Gastroesophageal sphincter (tissue), 4 donors: ENCODE data around the gene UBE3D. TPM values are rescaled to one million over a fixed set of nuclear protein-coding genes. Genes with fewer than 3 reads are reported as not detected.

Source experiments
- ATAC-seq: fragments of 150-250 bp; one replicate; pipeline ENCODE4 v1.9.1; 2016; ENCODE audit warnings: mild to moderate bottlenecking, moderate library complexity
- H3K27ac ChIP-seq, 4 donors: fragments of 200-600 bp; sonication (generic) in 3 of 4; 1 replicate in 3 of 4; 2 replicates in 1 of 4; pipeline ENCODE4 v1.5.1; 2016 to 2019
- H3K27me3 ChIP-seq: fragments of 200-600 bp; sonication (generic); one replicate; pipeline ENCODE4 v1.5.1; 2019
- H3K36me3 ChIP-seq, 2 donors: fragments of 200-600 bp; sonication (generic); one replicate each; pipeline ENCODE4 v1.5.1; 2019; ENCODE audit warnings: control low read depth in 1 of 2
- H3K4me1 ChIP-seq, 3 donors: fragments of 200-600 bp; sonication (generic); 1 replicate in 2 of 3; 2 replicates in 1 of 3; pipeline ENCODE4 v1.5.1; 2016 to 2019; ENCODE audit warnings: control low read depth in 2 of 3
- H3K4me3 ChIP-seq, 2 donors: fragments of 200-600 bp; sonication (generic); one replicate each; pipeline ENCODE4 v1.5.1; 2019; ENCODE audit warnings: mild to moderate bottlenecking in 1 of 2, moderate library complexity in 1 of 2
- H3K9me3 ChIP-seq, 3 donors: fragments of 200-600 bp; sonication (generic); one replicate each; pipeline ENCODE4 v1.5.1; 2017 to 2019; ENCODE audit warnings: control low read depth in 2 of 3
- EP300 ChIP-seq: sonication (generic); formaldehyde crosslinking; IDR thresholded peaks from one replicate; pipeline ENCODE4 v1.6.1; 2017; ENCODE audit warnings: antibody characterized with exemption, mild to moderate bottlenecking
- POLR2A ChIP-seq, 2 donors: fragments of 450-650 bp; IDR thresholded peaks; one replicate each; pipeline ENCODE4 v1.6.1; 2017; ENCODE audit warnings: antibody characterized with exemption in 2 of 2, mild to moderate bottlenecking in 2 of 2, moderate library complexity in 1 of 2
- POLR2AphosphoS5 ChIP-seq: sonication (generic); formaldehyde crosslinking; IDR thresholded peaks from one replicate; pipeline ENCODE4 v1.6.1; 2017; ENCODE audit warnings: antibody characterized with exemption
- WGBS, 2 donors: methylation state at CpG; one replicate each; pipeline ENCODE4 v1.1.5; 2018; ENCODE audit warnings: low coverage in 1 of 2; 5-methylcytosine and 5-hydroxymethylcytosine counted together
- total RNA-seq, 4 donors: library from RNA; depleted of rRNA; stranded (reverse); fragments of >200 nt; gene quantifications; one replicate each; pipeline ENCODE4 v1.1.0, GENCODE V29; 2016
- TF ChIP-seq, protein P1 (sequence below), 4 experiments: fragments of 200-600 bp in 2 of 4; fragments of 450-650 bp in 2 of 4; sonication (generic) in 1 of 4; IDR thresholded peaks; one replicate each; pipeline ENCODE4 v1.5.1; 2017 to 2019; ENCODE audit warnings: antibody characterized with exemption in 4 of 4, mild to moderate bottlenecking in 2 of 4, moderate library complexity in 2 of 4

UBE3D gene
- total RNA-seq, 4 donors from 2014 or later = 3.4 to 13.1 (median 7.3) TPM

DNA sequence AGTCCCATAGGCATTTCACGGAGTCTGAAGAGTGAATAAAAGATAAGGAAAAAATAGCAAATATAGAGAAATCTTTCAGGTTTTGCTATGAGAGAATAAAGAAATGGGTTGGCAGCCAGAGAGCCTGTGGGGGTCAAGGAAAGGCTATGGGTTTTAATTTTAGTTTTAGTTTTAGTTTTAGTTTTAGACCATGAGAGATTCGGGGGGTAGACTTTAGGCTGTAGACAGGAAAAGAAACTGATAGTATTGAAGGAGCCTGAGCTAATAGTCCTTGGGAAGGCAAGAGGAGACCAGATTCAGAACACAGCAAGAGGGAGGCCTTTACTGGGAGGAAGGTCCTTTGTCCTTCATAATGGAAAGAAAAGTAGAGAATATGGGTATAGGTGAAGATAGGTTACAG lies 21.1 kb upstream of the UBE3D start:
- Histone ChIP-seq H3K27ac (no peak overlapping the region), H3K4me3 (no peak overlapping the region)
- TF ChIP-seq POLR2AphosphoS5 (no peak), EP300 (no peak)
- TF ChIP-seq, protein P1, sequence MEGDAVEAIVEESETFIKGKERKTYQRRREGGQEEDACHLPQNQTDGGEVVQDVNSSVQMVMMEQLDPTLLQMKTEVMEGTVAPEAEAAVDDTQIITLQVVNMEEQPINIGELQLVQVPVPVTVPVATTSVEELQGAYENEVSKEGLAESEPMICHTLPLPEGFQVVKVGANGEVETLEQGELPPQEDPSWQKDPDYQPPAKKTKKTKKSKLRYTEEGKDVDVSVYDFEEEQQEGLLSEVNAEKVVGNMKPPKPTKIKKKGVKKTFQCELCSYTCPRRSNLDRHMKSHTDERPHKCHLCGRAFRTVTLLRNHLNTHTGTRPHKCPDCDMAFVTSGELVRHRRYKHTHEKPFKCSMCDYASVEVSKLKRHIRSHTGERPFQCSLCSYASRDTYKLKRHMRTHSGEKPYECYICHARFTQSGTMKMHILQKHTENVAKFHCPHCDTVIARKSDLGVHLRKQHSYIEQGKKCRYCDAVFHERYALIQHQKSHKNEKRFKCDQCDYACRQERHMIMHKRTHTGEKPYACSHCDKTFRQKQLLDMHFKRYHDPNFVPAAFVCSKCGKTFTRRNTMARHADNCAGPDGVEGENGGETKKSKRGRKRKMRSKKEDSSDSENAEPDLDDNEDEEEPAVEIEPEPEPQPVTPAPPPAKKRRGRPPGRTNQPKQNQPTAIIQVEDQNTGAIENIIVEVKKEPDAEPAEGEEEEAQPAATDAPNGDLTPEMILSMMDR (IDR thresholded peaks at IDR 0.05) = no peak

DNA sequence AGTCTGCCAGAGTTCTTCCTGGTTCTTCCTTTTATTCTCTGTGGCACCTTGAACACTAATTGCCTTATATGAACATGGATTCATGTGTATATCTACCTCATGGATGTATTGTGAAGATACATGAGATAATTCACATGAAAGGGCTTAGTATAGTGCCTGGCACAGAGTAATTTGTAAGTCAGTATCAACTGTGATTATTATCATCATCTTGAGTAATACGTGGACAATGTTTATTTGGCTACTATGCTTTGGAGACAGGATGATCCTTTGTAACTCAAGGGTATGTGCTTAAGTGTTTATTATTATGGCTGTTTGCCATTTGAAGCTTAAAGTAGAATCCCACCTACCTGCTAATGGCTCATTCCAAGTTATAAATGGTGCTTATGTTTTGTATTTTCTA lies 17.8 kb upstream of the UBE3D start:
- Histone ChIP-seq H3K4me1 (peaks cover 0 to 6% (median 2%) of the 10 kb centered on the region in 3 donors), H3K9me3 (no peaks in the 10 kb centered on the region), H3K4me3 (no peak overlapping the region), H3K27me3 (no peaks in the 10 kb centered on the region), H3K27ac (no peak overlapping the region), H3K36me3 (no peaks in the 10 kb centered on the region)
- no peak for ATAC-seq
- WGBS, 2 donors = 10 to 35% methylated on average over 1 of the region's 1 CpG
- TF ChIP-seq, protein P1 (IDR thresholded peaks at IDR 0.05) = no peak
- TF ChIP-seq EP300 (no peak), POLR2AphosphoS5 (no peak), POLR2A (IDR thresholded peaks at IDR 0.05) (no peak)

More for the DNA sequence above, 21.1 kb upstream of the UBE3D start:
- Histone ChIP-seq H3K27me3 (no peaks in the 10 kb centered on the region), H3K4me1 (peaks cover 0 to 9% (median 2%) of the 10 kb centered on the region in 3 donors), H3K9me3 (no peaks in the 10 kb centered on the region), H3K36me3 (no peaks in the 10 kb centered on the region)
- no peak for ATAC-seq
- WGBS, 2 donors = 95 to 100% methylated on average over 1 to 2 of the region's 2 CpGs

DNA sequence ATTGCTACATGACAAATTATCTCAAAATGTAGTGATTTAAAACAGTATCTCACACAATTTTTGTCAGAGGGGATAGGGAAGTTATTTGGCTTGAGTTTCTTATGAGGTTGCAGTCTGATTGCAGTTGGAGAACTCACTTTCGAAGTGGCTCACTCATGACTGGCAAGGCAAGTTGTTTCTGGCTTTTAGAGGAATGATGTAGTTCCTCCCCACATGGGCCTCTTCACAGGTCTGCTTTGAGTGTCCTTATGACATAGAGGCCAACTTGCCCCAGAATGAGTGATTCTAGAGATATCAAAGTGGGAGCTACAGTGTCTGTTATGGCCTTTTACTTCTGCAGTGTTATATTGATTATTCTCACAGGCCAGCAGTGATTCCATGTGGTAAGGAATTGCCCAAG lies 8.0 kb upstream of the UBE3D start:
- Histone ChIP-seq H3K9me3 (no peaks in the 10 kb centered on the region), H3K27ac (no peak overlapping the region), H3K27me3 (no peaks in the 10 kb centered on the region), H3K36me3 (no peaks in the 10 kb centered on the region), H3K4me3 (no peak overlapping the region), H3K4me1 (peaks cover 10 to 47% (median 11%) of the 10 kb centered on the region in 3 donors)
- 89% methylated on average over 1 of the region's 1 CpG; no CpG with 5 or more reads in 1 of the 2 donors for WGBS, 2 donors
- no peak for ATAC-seq
- TF ChIP-seq EP300 (no peak), POLR2AphosphoS5 (no peak), POLR2A (IDR thresholded peaks at IDR 0.05) (no peak)
- TF ChIP-seq, protein P1 (IDR thresholded peaks at IDR 0.05) = no peak

DNA sequence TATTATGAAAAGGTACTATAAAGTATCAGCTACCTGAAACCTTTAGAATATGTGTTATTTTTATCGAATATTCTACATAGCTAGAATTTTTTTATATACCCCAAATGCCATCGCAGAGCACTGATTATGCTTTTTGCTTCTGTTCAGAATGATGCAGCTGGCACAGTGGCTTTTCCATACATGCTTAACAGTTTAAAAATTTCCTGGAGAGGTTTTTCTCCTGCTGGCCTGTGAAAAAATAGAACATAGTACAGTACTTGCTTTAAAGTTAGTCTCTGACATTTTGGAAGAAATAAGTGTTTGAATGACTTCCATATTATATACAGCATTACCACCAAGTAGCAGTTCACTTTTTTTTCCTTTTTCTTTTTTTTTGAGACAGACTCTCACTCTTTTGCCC lies 7.1 kb upstream of the UBE3D start:
- 89 to 93% methylated on average over 2 of the region's 2 CpGs for WGBS, 2 donors
- TF ChIP-seq, protein P1 (IDR thresholded peaks at IDR 0.05) = no peak
- no peak for TF ChIP-seq EP300
- H3K36me3 ChIP-seq = no peaks in the 10 kb centered on the region
- H3K9me3 ChIP-seq = no peaks in the 10 kb centered on the region
- H3K4me1 ChIP-seq = peaks cover 13 to 52% (median 13%) of the 10 kb centered on the region in 3 donors
- no peak for ATAC-seq
- H3K4me3 ChIP-seq = no peak overlapping the region
- no peaks in the 10 kb centered on the region for H3K27me3 ChIP-seq
- no peak overlapping the region for H3K27ac ChIP-seq

DNA sequence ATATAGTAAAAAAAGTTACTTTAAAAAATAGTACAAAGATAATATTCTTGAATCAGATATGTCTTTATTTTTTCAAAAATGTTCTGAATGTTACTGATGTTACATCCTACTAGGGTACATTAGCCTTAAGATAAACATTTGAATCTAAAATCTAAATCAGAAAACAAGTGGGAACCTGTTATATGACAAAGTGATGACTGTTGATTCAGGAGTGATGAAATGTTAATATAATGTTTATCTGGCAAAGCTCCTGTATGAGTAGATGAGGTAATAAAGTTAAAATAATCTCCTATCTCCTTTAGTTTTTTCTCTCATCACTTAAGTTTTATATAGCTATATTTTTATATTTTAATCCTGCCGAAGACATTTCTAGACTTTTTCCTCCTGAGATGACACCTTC lies 6.1 kb upstream of the UBE3D start:
- Histone ChIP-seq H3K4me1 (peaks cover 13 to 52% (median 13%) of the 10 kb centered on the region in 3 donors), H3K9me3 (no peaks in the 10 kb centered on the region)

More for the DNA sequence above, 6.1 kb upstream of the UBE3D start:
- Histone ChIP-seq H3K36me3 (no peaks in the 10 kb centered on the region), H3K27me3 (no peaks in the 10 kb centered on the region), H3K27ac (peak overlapping the region in 2 of 4 donors; percentile 48 to 66), H3K4me3 (no peak overlapping the region)
- no peak for ATAC-seq
- WGBS, 2 donors = 33 to 50% methylated on average over 1 of the region's 1 CpG
- TF ChIP-seq POLR2A (IDR thresholded peaks at IDR 0.05) (no peak), EP300 (no peak), POLR2AphosphoS5 (no peak)
- TF ChIP-seq, protein P1 (IDR thresholded peaks at IDR 0.05) = no peak
